HUDEP-2 (cell line): Measurements from ENCODE around the gene TIMMDC1.
"Not testable (repeated sequence)": the region's sequence is repeated elsewhere in the genome, so short reads cannot be mapped to it uniquely, and the experiment has no call there.

Source experiments
- DNase-seq, 76 experiments: peaks; one replicate each; lab custom pipeline; 2025; ENCODE audit not compliant: unreplicated experiment in 76 of 76; lab: John Stamatoyannopoulos, UW

Gene TIMMDC1

GRCh38 chr3:119508172-119508845, 10.0 kb downstream of the TIMMDC1 start:
- DNase-seq: peak in 44 of 76 experiments; percentile 1 to 69 (median 14)

GRCh38 chr3:119510690-119511089, 12.3 kb downstream of the TIMMDC1 start:
- DNase-seq: no peak

GRCh38 chr3:119514637-119515036, 16.3 kb downstream of the TIMMDC1 start:
- no peak for DNase-seq

GRCh38 chr3:119517112-119517511, 18.8 kb downstream of the TIMMDC1 start:
- no peak for DNase-seq

- DNase-seq: no peak
These were observed 19.7 kb downstream of the TIMMDC1 start for GRCh38 chr3:119518026-119518425.

GRCh38 chr3:119524931-119525662, 26.8 kb downstream of the TIMMDC1 start:
- DNase-seq: no peak

- no peak for DNase-seq
These were observed 29.4 kb downstream of the TIMMDC1 start for GRCh38 chr3:119527714-119528113.

- no peak for DNase-seq
These were observed 31.5 kb downstream of the TIMMDC1 start for GRCh38 chr3:119529883-119530282.

- DNase-seq: no peak
These were observed 32.1 kb downstream of the TIMMDC1 start for GRCh38 chr3:119530456-119530855.

- no peak for DNase-seq
These were observed 32.8 kb downstream of the TIMMDC1 start for GRCh38 chr3:119531151-119531550.

GRCh38 chr3:119534296-119534695, 35.9 kb downstream of the TIMMDC1 start:
- no peak for DNase-seq

GRCh38 chr3:119536757-119537156, 38.4 kb downstream of the TIMMDC1 start:
- DNase-seq: no peak

GRCh38 chr3:119538772-119539171, 40.4 kb downstream of the TIMMDC1 start:
- DNase-seq: no peak

GRCh38 chr3:119541547-119541946, 43.2 kb downstream of the TIMMDC1 start:
- DNase-seq: no peak

GRCh38 chr3:119542168-119542767, 43.9 kb downstream of the TIMMDC1 start:
- DNase-seq: no peak

GRCh38 chr3:119543147-119543546, 44.8 kb downstream of the TIMMDC1 start:
- DNase-seq: no peak

GRCh38 chr3:119547227-119547626, 48.9 kb downstream of the TIMMDC1 start:
- no peak for DNase-seq

GRCh38 chr3:119548341-119548740, 50.0 kb downstream of the TIMMDC1 start:
- no peak for DNase-seq

- no peak for DNase-seq
These were observed 52.0 kb downstream of the TIMMDC1 start for GRCh38 chr3:119550192-119550910.

- no peak for DNase-seq
These were observed 53.3 kb downstream of the TIMMDC1 start for GRCh38 chr3:119551598-119551997.

- DNase-seq: not testable (repeated sequence)
These were observed 54.6 kb downstream of the TIMMDC1 start for GRCh38 chr3:119552928-119553327.
